ENCODE measurements around the gene MTHFD2.

MTHFD2 gene

GRCh38 chr2:74198023-74198460, 373 bp upstream of the MTHFD2 start:
- Histone ChIP-seq H3K27me3 (replicated peaks; ENCODE audit: control insufficient read depth, insufficient read depth, low read length) (no peaks in the 10 kb centered on the region), H3K4me3 (replicated peaks; ENCODE audit: low read depth, low read length) (peak overlapping the region; percentile 51), H3K36me3 (ENCODE audit: control insufficient read depth, insufficient read depth, low read length) (no peaks in the 10 kb centered on the region)
- no peak for DNase-seq (ENCODE audit: extremely low read depth, insufficient read length)
- no peak for TF ChIP-seq CTCF (IDR thresholded peaks at IDR 0.05; ENCODE audit: insufficient read depth, low read length, poor library complexity, severe bottlenecking)

- Histone ChIP-seq H3K27me3 (replicated peaks; ENCODE audit: control insufficient read depth, insufficient read depth, low read length) (no peaks in the 10 kb centered on the region), H3K36me3 (ENCODE audit: control insufficient read depth, insufficient read depth, low read length) (peaks cover under 1% of the 10 kb centered on the region; the same call in 1 of the 2 replicates), H3K4me3 (replicated peaks; ENCODE audit: low read depth, low read length) (peak overlapping the region; percentile 99)
- no peak for TF ChIP-seq CTCF (IDR thresholded peaks at IDR 0.05; ENCODE audit: insufficient read depth, low read length, poor library complexity, severe bottlenecking)
- no peak for DNase-seq (ENCODE audit: extremely low read depth, insufficient read length)
Observed at GRCh38 chr2:74199275-74199701, 873 bp downstream of the MTHFD2 start.

GRCh38 chr2:74199871-74200305, 1.5 kb downstream of the MTHFD2 start:
- Histone ChIP-seq H3K36me3 (ENCODE audit: control insufficient read depth, insufficient read depth, low read length) (peaks cover 3% of the 10 kb centered on the region), H3K27me3 (replicated peaks; ENCODE audit: control insufficient read depth, insufficient read depth, low read length) (no peaks in the 10 kb centered on the region), H3K4me3 (replicated peaks; ENCODE audit: low read depth, low read length) (peak overlapping the region; percentile 99)
- no peak for DNase-seq (ENCODE audit: extremely low read depth, insufficient read length)
- no peak for TF ChIP-seq CTCF (IDR thresholded peaks at IDR 0.05; ENCODE audit: insufficient read depth, low read length, poor library complexity, severe bottlenecking)

- DNase-seq (ENCODE audit: extremely low read depth, insufficient read length) = no peak
- H3K4me3 ChIP-seq (replicated peaks; ENCODE audit: low read depth, low read length) = peak overlapping the region; percentile 99
- no peak for TF ChIP-seq CTCF (IDR thresholded peaks at IDR 0.05; ENCODE audit: insufficient read depth, low read length, poor library complexity, severe bottlenecking)
- peaks cover 5% of the 10 kb centered on the region for H3K36me3 ChIP-seq (ENCODE audit: control insufficient read depth, insufficient read depth, low read length)
- no peaks in the 10 kb centered on the region for H3K27me3 ChIP-seq (replicated peaks; ENCODE audit: control insufficient read depth, insufficient read depth, low read length)
Observed at GRCh38 chr2:74201196-74201595, 2.8 kb downstream of the MTHFD2 start.

- no peak for TF ChIP-seq CTCF (IDR thresholded peaks at IDR 0.05; ENCODE audit: insufficient read depth, low read length, poor library complexity, severe bottlenecking)
- peaks cover 5% of the 10 kb centered on the region for H3K36me3 ChIP-seq (ENCODE audit: control insufficient read depth, insufficient read depth, low read length)
- peak overlapping the region; percentile 99 for H3K4me3 ChIP-seq (replicated peaks; ENCODE audit: low read depth, low read length)
- H3K27me3 ChIP-seq (replicated peaks; ENCODE audit: control insufficient read depth, insufficient read depth, low read length) = no peaks in the 10 kb centered on the region
- no peak for DNase-seq (ENCODE audit: extremely low read depth, insufficient read length)
Observed at GRCh38 chr2:74201596-74201995, 3.2 kb downstream of the MTHFD2 start.

- H3K27me3 ChIP-seq (replicated peaks; ENCODE audit: control insufficient read depth, insufficient read depth, low read length) = no peaks in the 10 kb centered on the region
- no peak overlapping the region for H3K4me3 ChIP-seq (replicated peaks; ENCODE audit: low read depth, low read length)
- H3K36me3 ChIP-seq (ENCODE audit: control insufficient read depth, insufficient read depth, low read length) = peaks cover 10% of the 10 kb centered on the region
- TF ChIP-seq CTCF (IDR thresholded peaks at IDR 0.05; ENCODE audit: insufficient read depth, low read length, poor library complexity, severe bottlenecking) = no peak
- DNase-seq (ENCODE audit: extremely low read depth, insufficient read length) = no peak
Observed at GRCh38 chr2:74204436-74204835, 6.0 kb downstream of the MTHFD2 start.

Data from GM06990 (cell line).